K562 (cell line): ENCODE results near the gene TYSND1. TPM values are rescaled to one million over a fixed set of nuclear protein-coding genes. Genes with fewer than 3 reads are reported as not detected.

Source experiments
- BCL6 ChIP-seq: fragments of 250-450 bp; sonication (Bioruptor Pico); IDR thresholded peaks from 2 replicates; pipeline ENCODE4 v1.4.0; 2020
- CHD1 ChIP-seq: fragments of 200-600 bp; sonication (generic); IDR thresholded peaks from one replicate; pipeline ENCODE4 v1.6.1; 2012; ENCODE audit warnings: mild to moderate bottlenecking, moderate library complexity, low read length, inconsistent platforms
- NEUROD1 ChIP-seq: fragments of 150-350 bp; IDR thresholded peaks from 2 replicates; pipeline ENCODE4 v1.6.1; 2014; ENCODE audit warnings: borderline replicate concordance, low read length, low read depth; ENCODE audit not compliant: partially characterized antibody
- RFX5 ChIP-seq: IDR thresholded peaks from 2 replicates; pipeline ENCODE4 v1.6.1; 2011; ENCODE audit warnings: low read depth, mild to moderate bottlenecking, improper control_type of control experiment, low read length
- SUPT5H ChIP-seq: fragments of 450-650 bp; IDR thresholded peaks from 2 replicates; pipeline ENCODE4 v1.6.1; 2016
- TBP ChIP-seq: optimal IDR thresholded peaks from 2 replicates; pipeline ENCODE3; 2011; ENCODE audit warnings: low read depth, low read length, improper control_type of control experiment
- THAP12 ChIP-seq: fragments of 250-450 bp; sonication (Bioruptor Pico); IDR thresholded peaks from 2 replicates; pipeline ENCODE4 v1.9.0; 2021; ENCODE audit warnings: mild to moderate bottlenecking, inconsistent platforms
- ZBTB49 ChIP-seq: sonication (generic); formaldehyde crosslinking; IDR thresholded peaks from 2 replicates; pipeline ENCODE4 v1.8.0; 2022; ENCODE audit warnings: missing genetic modification reagents, mild to moderate bottlenecking, borderline replicate concordance
- ZNF197 ChIP-seq: fragments of 200-800 bp; sonication (Bioruptor generic); IDR thresholded peaks from 2 replicates; pipeline ENCODE4 v1.6.1; 2016; ENCODE audit warnings: low read depth, missing genetic modification characterization, missing compliant biosample characterization
- ZNF644 ChIP-seq: fragments of 200-800 bp; sonication (Bioruptor generic); IDR thresholded peaks from 2 replicates; pipeline ENCODE4 v1.6.1; 2016; ENCODE audit warnings: low read depth, missing genetic modification characterization, missing compliant biosample characterization
- polyA plus RNA-seq, 8 experiments: library from polyadenylated mRNA; depleted of rRNA in 4 of 8; stranded (reverse) in 5 of 8; unstranded in 3 of 8; fragments of >200 nt; fragmentation: Nextera tagmentation in 2 of 8; fragmentation: Illumina TruSeq in 1 of 8; extraction: Ambion mirVana in 2 of 8; extraction: Trizol in 1 of 8; gene quantifications; 2 replicates each; pipeline versions ENCODE4 v1.2.1 to v1.2.3, GENCODE V29; 2011 to 2014; ENCODE audit warnings: inconsistent platforms in 1 of 8, missing spikeins in 1 of 8
- total RNA-seq, 7 experiments: library from RNA; depleted of rRNA in 6 of 7; stranded (reverse); fragments of >200 nt in 6 of 7; fragmentation: Illumina TruSeq in 2 of 7; extraction: Trizol in 2 of 7; gene quantifications; 2 replicates each; pipeline versions ENCODE4 v1.2.1 to v1.2.3, GENCODE V29; 2011 to 2021; ENCODE audit warnings: low replicate concordance in 1 of 7
- TF ChIP-seq, protein P1 (sequence below), 3 experiments: IDR thresholded peaks in 2 of 3; conservative IDR thresholded peaks in 1 of 3; 2 replicates each; pipeline ENCODE4 v1.5.1; 2011 to 2012; ENCODE audit warnings: low read length in 3 of 3, mild to moderate bottlenecking in 3 of 3, control low read depth in 2 of 3, improper control_type of control experiment in 1 of 3, inconsistent platforms in 1 of 3, low read depth in 1 of 3, mixed read lengths in 1 of 3, moderate library complexity in 1 of 3; ENCODE audit not compliant: insufficient read depth in 2 of 3
- TF ChIP-seq, protein P2 (sequence below): fragments of 250-450 bp; sonication (Bioruptor Pico); IDR thresholded peaks from 2 replicates; pipeline ENCODE4 v1.4.0; 2020
- TF ChIP-seq, protein P3 (sequence below): fragments of 450-650 bp; IDR thresholded peaks from 2 replicates; pipeline ENCODE4 v1.6.1; 2016; ENCODE audit warnings: low read depth, mild to moderate bottlenecking, moderate library complexity

Gene TYSND1
- total and polyA plus RNA-seq, 9 of the 15 experiments (the other 6 are each of a cell fraction or from before 2014, with no cell fraction given): 0.60 to 2.0 (median 1.3) TPM

DNA sequence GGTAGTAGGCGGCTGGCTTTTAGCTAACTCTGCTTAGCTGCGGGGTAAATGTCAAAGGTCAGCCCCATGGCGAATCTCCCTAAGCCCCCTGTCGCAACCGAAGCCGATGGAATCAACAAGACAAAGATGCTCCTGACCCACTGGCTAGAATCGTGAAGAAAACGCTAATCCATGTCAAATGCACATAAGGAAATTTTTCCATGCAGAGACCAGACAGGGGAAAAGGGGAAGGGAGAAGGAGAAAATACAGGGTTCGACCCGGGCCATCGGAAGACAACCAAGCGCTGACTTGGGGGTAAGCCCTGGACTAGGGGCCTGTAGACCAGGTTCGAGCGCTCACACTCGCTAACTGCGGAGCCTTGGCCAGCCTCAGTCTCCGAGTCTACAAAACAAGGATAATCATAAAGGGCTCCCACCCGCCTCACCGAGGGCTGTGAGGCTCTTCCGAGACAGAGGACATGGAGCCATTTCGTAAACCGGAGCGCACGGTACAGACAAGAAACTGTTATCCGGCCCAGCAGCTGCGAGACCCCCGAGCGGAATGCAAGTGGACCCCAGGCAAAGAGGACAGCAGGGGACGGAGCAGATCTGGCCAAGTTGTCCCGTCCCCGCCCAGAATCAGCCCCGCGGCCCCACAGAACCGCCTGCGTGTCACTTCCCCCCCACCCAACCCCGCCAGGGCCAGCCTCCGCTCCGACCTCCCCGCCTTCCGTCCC, 23.3 kb upstream of the TYSND1 start (continued):
- TF ChIP-seq, protein P1, sequence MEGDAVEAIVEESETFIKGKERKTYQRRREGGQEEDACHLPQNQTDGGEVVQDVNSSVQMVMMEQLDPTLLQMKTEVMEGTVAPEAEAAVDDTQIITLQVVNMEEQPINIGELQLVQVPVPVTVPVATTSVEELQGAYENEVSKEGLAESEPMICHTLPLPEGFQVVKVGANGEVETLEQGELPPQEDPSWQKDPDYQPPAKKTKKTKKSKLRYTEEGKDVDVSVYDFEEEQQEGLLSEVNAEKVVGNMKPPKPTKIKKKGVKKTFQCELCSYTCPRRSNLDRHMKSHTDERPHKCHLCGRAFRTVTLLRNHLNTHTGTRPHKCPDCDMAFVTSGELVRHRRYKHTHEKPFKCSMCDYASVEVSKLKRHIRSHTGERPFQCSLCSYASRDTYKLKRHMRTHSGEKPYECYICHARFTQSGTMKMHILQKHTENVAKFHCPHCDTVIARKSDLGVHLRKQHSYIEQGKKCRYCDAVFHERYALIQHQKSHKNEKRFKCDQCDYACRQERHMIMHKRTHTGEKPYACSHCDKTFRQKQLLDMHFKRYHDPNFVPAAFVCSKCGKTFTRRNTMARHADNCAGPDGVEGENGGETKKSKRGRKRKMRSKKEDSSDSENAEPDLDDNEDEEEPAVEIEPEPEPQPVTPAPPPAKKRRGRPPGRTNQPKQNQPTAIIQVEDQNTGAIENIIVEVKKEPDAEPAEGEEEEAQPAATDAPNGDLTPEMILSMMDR (IDR thresholded peaks at IDR 0.05 in 2 of 3, conservative IDR thresholded peaks at IDR 0.05 in 1 of 3; ENCODE audit: insufficient read depth in 2 of 3, low read depth in 1 of 3, low read length in 3 of 3): no peak
- TF ChIP-seq, protein P2, sequence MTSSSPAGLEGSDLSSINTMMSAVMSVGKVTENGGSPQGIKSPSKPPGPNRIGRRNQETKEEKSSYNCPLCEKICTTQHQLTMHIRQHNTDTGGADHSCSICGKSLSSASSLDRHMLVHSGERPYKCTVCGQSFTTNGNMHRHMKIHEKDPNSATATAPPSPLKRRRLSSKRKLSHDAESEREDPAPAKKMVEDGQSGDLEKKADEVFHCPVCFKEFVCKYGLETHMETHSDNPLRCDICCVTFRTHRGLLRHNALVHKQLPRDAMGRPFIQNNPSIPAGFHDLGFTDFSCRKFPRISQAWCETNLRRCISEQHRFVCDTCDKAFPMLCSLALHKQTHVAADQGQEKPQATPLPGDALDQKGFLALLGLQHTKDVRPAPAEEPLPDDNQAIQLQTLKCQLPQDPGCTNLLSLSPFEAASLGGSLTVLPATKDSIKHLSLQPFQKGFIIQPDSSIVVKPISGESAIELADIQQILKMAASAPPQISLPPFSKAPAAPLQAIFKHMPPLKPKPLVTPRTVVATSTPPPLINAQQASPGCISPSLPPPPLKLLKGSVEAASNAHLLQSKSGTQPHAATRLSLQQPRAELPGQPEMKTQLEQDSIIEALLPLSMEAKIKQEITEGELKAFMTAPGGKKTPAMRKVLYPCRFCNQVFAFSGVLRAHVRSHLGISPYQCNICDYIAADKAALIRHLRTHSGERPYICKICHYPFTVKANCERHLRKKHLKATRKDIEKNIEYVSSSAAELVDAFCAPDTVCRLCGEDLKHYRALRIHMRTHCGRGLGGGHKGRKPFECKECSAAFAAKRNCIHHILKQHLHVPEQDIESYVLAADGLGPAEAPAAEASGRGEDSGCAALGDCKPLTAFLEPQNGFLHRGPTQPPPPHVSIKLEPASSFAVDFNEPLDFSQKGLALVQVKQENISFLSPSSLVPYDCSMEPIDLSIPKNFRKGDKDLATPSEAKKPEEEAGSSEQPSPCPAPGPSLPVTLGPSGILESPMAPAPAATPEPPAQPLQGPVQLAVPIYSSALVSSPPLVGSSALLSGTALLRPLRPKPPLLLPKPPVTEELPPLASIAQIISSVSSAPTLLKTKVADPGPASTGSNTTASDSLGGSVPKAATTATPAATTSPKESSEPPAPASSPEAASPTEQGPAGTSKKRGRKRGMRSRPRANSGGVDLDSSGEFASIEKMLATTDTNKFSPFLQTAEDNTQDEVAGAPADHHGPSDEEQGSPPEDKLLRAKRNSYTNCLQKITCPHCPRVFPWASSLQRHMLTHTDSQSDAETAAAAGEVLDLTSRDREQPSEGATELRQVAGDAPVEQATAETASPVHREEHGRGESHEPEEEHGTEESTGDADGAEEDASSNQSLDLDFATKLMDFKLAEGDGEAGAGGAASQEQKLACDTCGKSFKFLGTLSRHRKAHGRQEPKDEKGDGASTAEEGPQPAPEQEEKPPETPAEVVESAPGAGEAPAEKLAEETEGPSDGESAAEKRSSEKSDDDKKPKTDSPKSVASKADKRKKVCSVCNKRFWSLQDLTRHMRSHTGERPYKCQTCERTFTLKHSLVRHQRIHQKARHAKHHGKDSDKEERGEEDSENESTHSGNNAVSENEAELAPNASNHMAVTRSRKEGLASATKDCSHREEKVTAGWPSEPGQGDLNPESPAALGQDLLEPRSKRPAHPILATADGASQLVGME: no peak
- TF ChIP-seq RFX5 (no peak), THAP12 (CRISPR knock-in tag) (no peak), ZBTB49 (CRISPR knock-in tag) (0 out of 2 replicates have a peak, but pooled peaks have one; percentile 22), TBP (no peak), ZNF197 (no peak), NEUROD1 (no peak), SUPT5H (no peak), ZNF644 (no peak), CHD1 (peak; percentile 79), BCL6 (CRISPR knock-in tag) (no peak)
- TF ChIP-seq, protein P3, sequence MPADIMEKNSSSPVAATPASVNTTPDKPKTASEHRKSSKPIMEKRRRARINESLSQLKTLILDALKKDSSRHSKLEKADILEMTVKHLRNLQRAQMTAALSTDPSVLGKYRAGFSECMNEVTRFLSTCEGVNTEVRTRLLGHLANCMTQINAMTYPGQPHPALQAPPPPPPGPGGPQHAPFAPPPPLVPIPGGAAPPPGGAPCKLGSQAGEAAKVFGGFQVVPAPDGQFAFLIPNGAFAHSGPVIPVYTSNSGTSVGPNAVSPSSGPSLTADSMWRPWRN: no peak
